ENCODE data around the gene BANF2. TPM values are rescaled to one million over a fixed set of nuclear protein-coding genes. Genes with fewer than 3 reads are reported as not detected.

Gene BANF2
- polyA plus RNA-seq, 1 of the 3 experiments (the other 2 are of a cell fraction) = not detected

- H3K9me2 ChIP-seq = no peaks in the 10 kb centered on the region
- TF ChIP-seq FOXJ3 (CRISPR knock-in tag; IDR thresholded peaks at IDR 0.05) (no peak), SMC3 (IDR thresholded peaks at IDR 0.05; ENCODE audit: low read depth, low read length) (no peak), FOSL2 (IDR thresholded peaks at IDR 0.05; ENCODE audit: borderline replicate concordance, low read depth) (peak; percentile 43), MXI1 (IDR thresholded peaks at IDR 0.05; ENCODE audit: low read depth, low read length) (no peak), ELF1 (IDR thresholded peaks at IDR 0.05) (no peak), RAD21 (IDR thresholded peaks at IDR 0.05; ENCODE audit: low read length) (no peak), NFIC (IDR thresholded peaks at IDR 0.05; ENCODE audit: borderline replicate concordance) (no peak), JUND (IDR thresholded peaks at IDR 0.05) (peak; percentile 44; the same call in 1 of the 2 replicates), EP300 (IDR thresholded peaks at IDR 0.05; ENCODE audit: borderline replicate concordance in 1 of 2, low read depth in 1 of 2, low read length in 1 of 2) (no peak), IRF3 (IDR thresholded peaks at IDR 0.05; ENCODE audit: low read depth, low read length) (no peak), GABPA (IDR thresholded peaks at IDR 0.05; ENCODE audit: low read depth) (no peak), POLR2AphosphoS5 (IDR thresholded peaks at IDR 0.05; ENCODE audit: low read depth, low read length) (no peak)
- peaks cover 20% of the 10 kb centered on the region for H3F3A ChIP-seq (replicated peaks; ENCODE audit: insufficient read depth)
- 77% methylated on average over 11 of the region's 11 CpGs for WGBS (ENCODE audit: low lambda C conversion rate)
- no peaks in the 10 kb centered on the region for H3K9me3 ChIP-seq
- peaks cover 8 to 34% of the 10 kb centered on the region in 2 experiments for H3K36me3 ChIP-seq (replicated peaks in 1 of 2; ENCODE audit: control insufficient read depth in 1 of 2, insufficient read depth in 2 of 2, low read length in 1 of 2)
- no peak overlapping the region for H3K9ac ChIP-seq
- no peaks in the 10 kb centered on the region for H3K27me3 ChIP-seq (ENCODE audit: insufficient read depth)
- H3K4me2 ChIP-seq = no peak overlapping the region
- peaks cover 54% of the 10 kb centered on the region for H4K20me1 ChIP-seq (ENCODE audit: insufficient read depth)
- ChIA-PET CTCF (interaction anchor here (1.1 to 1.6 kb wide), 3 partner anchors 9 to 25 kb away, joined by 3 to 5 read pairs (median 4); no protein-coding TSS in a partner anchor), POLR2A (no interaction called here)
- H3K4me3 ChIP-seq (ENCODE audit: low read depth in 2 of 2, low read length in 1 of 2) = no peak overlapping the region
- H3K27ac ChIP-seq (ENCODE audit: low read depth in 2 of 2, low read length in 1 of 2) = peak overlapping the region in 1 of 2 experiments; percentile 15; a peak in 1 of 4 replicates
- peak; percentile 8 for DNase-seq
- H3K4me1 ChIP-seq (ENCODE audit: control insufficient read depth in 1 of 2, insufficient read depth in 2 of 2, low read depth in 1 of 2, low read length in 1 of 2) = peaks cover 0 to 13% of the 10 kb centered on the region in 2 experiments; a peak in 2 of 4 replicates
- no peak overlapping the region for H2AFZ ChIP-seq (ENCODE audit: low read depth)
- H3K79me2 ChIP-seq (ENCODE audit: insufficient read depth) = peaks cover 87% of the 10 kb centered on the region
Measured at GRCh38 chr20:17655865-17656479, 43.8 kb upstream of the BANF2 start.

- Histone ChIP-seq H4K20me1 (ENCODE audit: insufficient read depth) (peaks cover 53% of the 10 kb centered on the region), H3K9ac (no peak overlapping the region), H3F3A (replicated peaks; ENCODE audit: insufficient read depth) (peaks cover 20% of the 10 kb centered on the region), H3K27ac (ENCODE audit: low read depth in 2 of 2, low read length in 1 of 2) (peak overlapping the region in 1 of 2 experiments; percentile 3; a peak in 1 of 4 replicates), H2AFZ (ENCODE audit: low read depth) (no peak overlapping the region), H3K36me3 (replicated peaks in 1 of 2; ENCODE audit: control insufficient read depth in 1 of 2, insufficient read depth in 2 of 2, low read length in 1 of 2) (peaks cover 8 to 34% of the 10 kb centered on the region in 2 experiments), H3K4me3 (ENCODE audit: low read depth in 2 of 2, low read length in 1 of 2) (no peak overlapping the region), H3K9me2 (no peaks in the 10 kb centered on the region), H3K27me3 (ENCODE audit: insufficient read depth) (no peaks in the 10 kb centered on the region), H3K4me1 (ENCODE audit: control insufficient read depth in 1 of 2, insufficient read depth in 2 of 2, low read depth in 1 of 2, low read length in 1 of 2) (peaks cover 0 to 15% of the 10 kb centered on the region in 2 experiments; a peak in 2 of 4 replicates), H3K4me2 (no peak overlapping the region), H3K79me2 (ENCODE audit: insufficient read depth) (peaks cover 87% of the 10 kb centered on the region), H3K9me3 (no peaks in the 10 kb centered on the region)
- peak; percentile 4 for DNase-seq
- CTCF ChIA-PET = interaction anchor here (1.6 kb wide), 1 partner anchor 24 kb away, joined by 4 read pairs; no protein-coding TSS in a partner anchor
- POLR2A ChIA-PET = no interaction called here
- WGBS (ENCODE audit: low lambda C conversion rate) = 91% methylated on average over 9 of the region's 9 CpGs
- TF ChIP-seq IRF3 (IDR thresholded peaks at IDR 0.05; ENCODE audit: low read depth, low read length) (no peak), PBX3 (IDR thresholded peaks at IDR 0.05) (no peak), MEF2A (IDR thresholded peaks at IDR 0.05; ENCODE audit: borderline replicate concordance, low read depth) (no peak), USF1 (IDR thresholded peaks at IDR 0.05; ENCODE audit: borderline replicate concordance, low read depth) (no peak), ZBTB33 (IDR thresholded peaks at IDR 0.05; ENCODE audit: borderline replicate concordance, low read depth) (no peak), FOXM1 (IDR thresholded peaks at IDR 0.05; ENCODE audit: low read depth) (no peak), ELF1 (IDR thresholded peaks at IDR 0.05) (no peak)
Measured at GRCh38 chr20:17657079-17657825, 42.5 kb upstream of the BANF2 start.
